CD14-positive monocyte (primary cell): ENCODE data around the gene MOGAT3. TPM values are rescaled to one million over a fixed set of nuclear protein-coding genes. Genes with fewer than 3 reads are reported as not detected.

Experiments
- DNase-seq, 3 donors: peaks; one replicate each; pipeline ENCODE4 v3.0.0-alpha.2; 2011 to 2022
- H2AFZ ChIP-seq: 2 replicates; pipeline ENCODE4 v1.6.0; 2012; ENCODE audit warnings: mild to moderate bottlenecking, low read depth, low read length, inconsistent platforms; ENCODE audit not compliant: insufficient read depth, poor library complexity, severe bottlenecking
- H3K27ac ChIP-seq, 2 donors: 1 replicate in 1 of 2; 2 replicates in 1 of 2; pipeline ENCODE4 v1.5.1; 2012 to 2013; ENCODE audit warnings: low read length in 2 of 2, control low read depth in 1 of 2, inconsistent platforms in 1 of 2, low read depth in 1 of 2, mild to moderate bottlenecking in 1 of 2
- H3K27me3 ChIP-seq, 2 donors: one replicate each; pipeline versions ENCODE4 v1.6.0 to v1.6.1; 2011 to 2013; ENCODE audit warnings: low read length in 2 of 2; ENCODE audit not compliant: control insufficient read depth in 2 of 2, insufficient read depth in 2 of 2
- H3K36me3 ChIP-seq, 2 donors: replicated peaks in 1 of 2; 1 replicate in 1 of 2; 2 replicates in 1 of 2; pipeline versions ENCODE4 v1.5.1 to v1.6.1; 2012 to 2013; ENCODE audit warnings: low read length in 2 of 2, control low read depth in 1 of 2, inconsistent platforms in 1 of 2, mild to moderate bottlenecking in 1 of 2; ENCODE audit not compliant: insufficient read depth in 2 of 2, control insufficient read depth in 1 of 2
- H3K4me1 ChIP-seq, 2 donors: 1 replicate in 1 of 2; 2 replicates in 1 of 2; pipeline versions ENCODE4 v1.5.1 to v1.6.1; 2012 to 2013; ENCODE audit warnings: low read length in 2 of 2, control low read depth in 1 of 2, inconsistent platforms in 1 of 2, mild to moderate bottlenecking in 1 of 2, moderate library complexity in 1 of 2; ENCODE audit not compliant: insufficient read depth in 2 of 2, control insufficient read depth in 1 of 2
- H3K4me2 ChIP-seq: replicated peaks from 2 replicates; pipeline ENCODE3; 2012; ENCODE audit warnings: low read length, moderate library complexity, mild to moderate bottlenecking; ENCODE audit not compliant: poor library complexity, severe bottlenecking; ENCODE audit errors: extremely low read depth
- H3K4me3 ChIP-seq, 3 experiments: fragments of 200-600 bp in 1 of 3; sonication (generic) in 1 of 3; replicated peaks in 1 of 3; 1 replicate in 2 of 3; 2 replicates in 1 of 3; pipeline ENCODE4 v1.5.1; 2011 to 2013; ENCODE audit warnings: low read length in 3 of 3, mild to moderate bottlenecking in 3 of 3, control low read depth in 2 of 3, low read depth in 2 of 3, inconsistent platforms in 1 of 3, moderate library complexity in 1 of 3
- H3K79me2 ChIP-seq: 2 replicates; pipeline ENCODE4 v1.6.0; 2012; ENCODE audit warnings: mild to moderate bottlenecking, control low read depth, inconsistent platforms, low read length, moderate library complexity; ENCODE audit not compliant: insufficient read depth
- H3K9ac ChIP-seq: 2 replicates; pipeline ENCODE4 v1.6.0; 2017; ENCODE audit warnings: low read length, mild to moderate bottlenecking; ENCODE audit not compliant: insufficient read depth, poor library complexity, severe bottlenecking
- H3K9me3 ChIP-seq, 2 donors: replicated peaks in 1 of 2; 1 replicate in 1 of 2; 2 replicates in 1 of 2; pipeline versions ENCODE4 v1.5.1 to v1.6.1; 2012 to 2013; ENCODE audit warnings: low read length in 2 of 2, control low read depth in 1 of 2; ENCODE audit not compliant: control insufficient read depth in 1 of 2, insufficient read depth in 1 of 2
- H4K20me1 ChIP-seq: 2 replicates; pipeline ENCODE4 v1.6.0; 2012; ENCODE audit warnings: mild to moderate bottlenecking, low read length, control low read depth, moderate library complexity; ENCODE audit not compliant: insufficient read depth
- H3K27ac Mint-ChIP-seq, 7 donors: one replicate each; pipeline ENCODE4 v1.8.0; 2020; ENCODE audit warnings: mild to moderate bottlenecking in 7 of 7, mixed read lengths in 7 of 7, moderate library complexity in 6 of 7, inconsistent platforms in 2 of 7
- H3K27me3 Mint-ChIP-seq, 3 donors: one replicate each; pipeline ENCODE4 v1.8.0; 2021 to 2022; ENCODE audit warnings: low read depth in 3 of 3, mild to moderate bottlenecking in 3 of 3, mixed read lengths in 3 of 3, moderate library complexity in 3 of 3, inconsistent platforms in 1 of 3
- H3K36me3 Mint-ChIP-seq, 2 donors: one replicate each; pipeline ENCODE4 v1.8.0; 2020; ENCODE audit warnings: mixed read lengths in 2 of 2, inconsistent platforms in 1 of 2, mild to moderate bottlenecking in 1 of 2
- H3K4me1 Mint-ChIP-seq: one replicate; pipeline ENCODE4 v1.8.0; 2020; ENCODE audit warnings: mild to moderate bottlenecking, mixed read lengths
- H3K4me3 Mint-ChIP-seq, 2 donors: one replicate each; pipeline ENCODE4 v1.8.0; 2020; ENCODE audit warnings: mild to moderate bottlenecking in 2 of 2, mixed read lengths in 2 of 2, moderate library complexity in 1 of 2
- H3K9me3 Mint-ChIP-seq, 7 donors: one replicate each; pipeline ENCODE4 v1.8.0; 2020 to 2022; ENCODE audit warnings: mixed read lengths in 7 of 7, mild to moderate bottlenecking in 6 of 7, moderate library complexity in 6 of 7, inconsistent platforms in 2 of 7
- CTCF ChIP-seq: fragments of 200-600 bp; IDR thresholded peaks from one replicate; pipeline ENCODE4 v1.8.0; 2022; ENCODE audit warnings: antibody characterized with exemption, mild to moderate bottlenecking
- WGBS: methylation state at CpG from one replicate; pipeline ENCODE4 v1.1.5; 2013; ENCODE audit warnings: missing lambda C conversion rate; ENCODE audit not compliant: insufficient coverage; 5-methylcytosine and 5-hydroxymethylcytosine counted together
- intact Hi-C, 2 donors: fragments of 100-400 bp; cut with micrococcal nuclease; formaldehyde crosslinking; loops; one replicate each; pipeline versions ENCODE4 v1.15.0 to v1.15.1; 2023
- polyA plus RNA-seq, 3 donors: library from polyadenylated mRNA; depleted of rRNA in 1 of 3; unstranded in 2 of 3; stranded (reverse) in 1 of 3; fragments of 300-500 nt in 2 of 3; fragments of >200 nt in 1 of 3; fragmentation: Illumina TruSeq in 2 of 3; gene quantifications; 1 replicate in 2 of 3; 2 replicates in 1 of 3; pipeline ENCODE4 v1.2.3, GENCODE V29; 2012 to 2021

The MOGAT3 gene
- polyA plus RNA-seq, 3 donors: not detected

GRCh38 chr7:101172854-101173751 is 27.7 kb downstream of the MOGAT3 start:
- peak overlapping the region in 1 of 2 donors; percentile 87 for H3K4me3 Mint-ChIP-seq
- intact Hi-C loops: no loop called here
- H3K27ac Mint-ChIP-seq: peak overlapping the region in 1 of 7 donors; percentile 7
- H3K36me3 Mint-ChIP-seq: peaks cover 10 to 30% of the 10 kb centered on the region in 2 donors
- H3K4me1 Mint-ChIP-seq: peaks cover 50% of the 10 kb centered on the region
- peak in 1 of 3 donors; percentile 62 for DNase-seq
- peaks cover 6 to 51% (median 28%) of the 10 kb centered on the region in 7 donors for H3K9me3 Mint-ChIP-seq
- Histone ChIP-seq H3K79me2 (no peaks in the 10 kb centered on the region), H3K36me3 (no peaks in the 10 kb centered on the region), H3K9ac (no peak overlapping the region), H3K4me3 (no peak overlapping the region), H4K20me1 (no peaks in the 10 kb centered on the region), H3K4me2 (peak overlapping the region; percentile 20), H3K9me3 (peaks cover 5 to 44% of the 10 kb centered on the region in 2 donors), H3K27me3 (peaks cover 80 to 100% of the 10 kb centered on the region in 2 donors), H2AFZ (no peak overlapping the region), H3K4me1 (peaks cover 41 to 48% of the 10 kb centered on the region in 2 donors), H3K27ac (no peak overlapping the region)
- peaks cover 98 to 100% (median 99%) of the 10 kb centered on the region in 3 donors for H3K27me3 Mint-ChIP-seq
- under 1% methylated on average over 48 of the region's 53 CpGs for WGBS
- no peak for TF ChIP-seq CTCF

- H3K9ac ChIP-seq: no peak overlapping the region
- H3K27me3 ChIP-seq: peaks cover 81 to 100% of the 10 kb centered on the region in 2 donors
- no peak overlapping the region for H3K4me3 ChIP-seq
- Mint-ChIP-seq H3K27ac (peak overlapping the region in 1 of 7 donors; percentile 17), H3K4me1 (peaks cover 56% of the 10 kb centered on the region), H3K36me3 (peaks cover 10 to 30% of the 10 kb centered on the region in 2 donors), H3K4me3 (peak overlapping the region in 1 of 2 donors; percentile 88), H3K9me3 (peaks cover 6 to 53% (median 28%) of the 10 kb centered on the region in 7 donors), H3K27me3 (peaks cover 98 to 100% (median 99%) of the 10 kb centered on the region in 3 donors)
- H3K36me3 ChIP-seq: no peaks in the 10 kb centered on the region
- WGBS: under 1% methylated on average over 76 of the region's 79 CpGs
- no peak overlapping the region for H3K4me2 ChIP-seq
- no peak for TF ChIP-seq CTCF
- intact Hi-C loops: no loop called here
- H3K79me2 ChIP-seq: no peaks in the 10 kb centered on the region
- no peak overlapping the region for H3K27ac ChIP-seq
- H2AFZ ChIP-seq: no peak overlapping the region
- no peak for DNase-seq
- H3K9me3 ChIP-seq: peaks cover 5 to 39% of the 10 kb centered on the region in 2 donors
- H3K4me1 ChIP-seq: peaks cover 41 to 48% of the 10 kb centered on the region in 2 donors
- no peaks in the 10 kb centered on the region for H4K20me1 ChIP-seq
Observed at GRCh38 chr7:101172005-101172853, 28.6 kb downstream of the MOGAT3 start.
